Subcutaneous abdominal adipose tissue (tissue), 5 donors: ENCODE results near the gene HLF.

Experiments
- H3K27ac ChIP-seq: one replicate; pipeline ENCODE4 v1.7.0; 2013; ENCODE audit warnings: low read depth, mild to moderate bottlenecking, inconsistent platforms, low read length, moderate library complexity
- H3K27me3 ChIP-seq, 5 donors: one replicate each; pipeline ENCODE4 v1.7.0; 2013; ENCODE audit warnings: low read length in 5 of 5, inconsistent platforms in 1 of 5; ENCODE audit not compliant: control insufficient read depth in 5 of 5, insufficient read depth in 4 of 5
- H3K36me3 ChIP-seq, 5 donors: one replicate each; pipeline ENCODE4 v1.7.0; 2013; ENCODE audit warnings: low read length in 5 of 5; ENCODE audit not compliant: control insufficient read depth in 5 of 5, insufficient read depth in 5 of 5
- H3K4me1 ChIP-seq, 5 donors: one replicate each; pipeline ENCODE4 v1.7.0; 2013; ENCODE audit warnings: low read length in 5 of 5, mild to moderate bottlenecking in 3 of 5, moderate library complexity in 1 of 5; ENCODE audit not compliant: control insufficient read depth in 5 of 5, insufficient read depth in 5 of 5
- H3K4me3 ChIP-seq, 5 donors: one replicate each; pipeline ENCODE4 v1.7.0; 2013; ENCODE audit warnings: low read length in 5 of 5, low read depth in 1 of 5
- H3K9ac ChIP-seq, 5 donors: one replicate each; pipeline ENCODE4 v1.7.0; 2013; ENCODE audit warnings: low read length in 5 of 5, mild to moderate bottlenecking in 4 of 5, moderate library complexity in 3 of 5
- H3K9me3 ChIP-seq, 5 donors: one replicate each; pipeline ENCODE4 v1.7.0; 2013; ENCODE audit warnings: low read length in 5 of 5; ENCODE audit not compliant: control insufficient read depth in 5 of 5
- donor health status: healthy.
- donor health status: healthy.
- donor health status: healthy.
- donor health status: healthy.
- donor health status: healthy.

The HLF gene

DNA sequence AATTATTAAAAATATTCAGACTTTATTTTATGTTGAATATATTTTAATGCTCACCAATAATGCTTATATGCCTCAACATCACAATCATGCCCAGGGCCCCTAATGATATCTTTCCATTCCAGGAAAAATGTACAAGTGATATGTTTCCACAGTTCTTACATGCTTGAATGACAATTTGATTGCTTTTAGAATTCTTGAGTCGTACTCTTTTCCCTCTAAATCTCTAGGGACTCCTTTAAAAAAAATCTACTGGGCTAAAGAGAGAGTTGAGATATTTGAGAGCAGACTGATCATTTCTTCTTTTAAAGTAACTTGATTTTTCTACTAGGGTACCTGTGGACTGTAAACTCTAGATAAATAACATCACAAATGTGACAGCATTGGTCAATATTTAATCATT lies 18.2 kb upstream of the HLF start:
- Histone ChIP-seq H3K27ac (no peak overlapping the region), H3K9me3 (no peaks in the 10 kb centered on the region), H3K4me1 (no peaks in the 10 kb centered on the region)

DNA sequence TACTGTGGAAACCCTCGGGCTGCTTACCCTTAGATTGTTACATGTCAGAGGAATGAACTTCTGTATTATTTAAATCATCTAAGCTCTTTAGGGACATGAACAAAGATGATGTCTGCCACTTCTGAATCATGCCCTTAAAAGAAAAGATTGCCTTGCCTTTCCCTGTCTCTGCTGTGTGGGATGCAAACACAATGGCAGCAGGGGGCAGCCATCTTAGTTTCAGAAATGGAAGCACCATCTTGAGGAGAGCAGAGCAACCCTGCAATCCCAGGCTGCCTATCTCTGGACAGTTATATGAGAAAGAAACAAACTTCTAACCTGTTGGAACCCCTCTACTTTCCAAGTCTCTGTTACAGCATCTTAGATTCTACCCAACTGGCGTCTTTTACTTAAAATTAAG lies 16.7 kb upstream of the HLF start:
- Histone ChIP-seq H3K27ac (no peak overlapping the region), H3K9me3 (no peaks in the 10 kb centered on the region), H3K27me3 (peaks cover 0 to 3% (median 0%) of the 10 kb centered on the region in 5 donors), H3K36me3 (no peaks in the 10 kb centered on the region), H3K4me3 (no peak overlapping the region), H3K4me1 (no peaks in the 10 kb centered on the region), H3K9ac (no peak overlapping the region)

More for the DNA sequence above, 18.2 kb upstream of the HLF start:
- Histone ChIP-seq H3K27me3 (peaks cover 0 to 3% (median 0%) of the 10 kb centered on the region in 5 donors), H3K4me3 (no peak overlapping the region), H3K36me3 (no peaks in the 10 kb centered on the region), H3K9ac (no peak overlapping the region)

DNA sequence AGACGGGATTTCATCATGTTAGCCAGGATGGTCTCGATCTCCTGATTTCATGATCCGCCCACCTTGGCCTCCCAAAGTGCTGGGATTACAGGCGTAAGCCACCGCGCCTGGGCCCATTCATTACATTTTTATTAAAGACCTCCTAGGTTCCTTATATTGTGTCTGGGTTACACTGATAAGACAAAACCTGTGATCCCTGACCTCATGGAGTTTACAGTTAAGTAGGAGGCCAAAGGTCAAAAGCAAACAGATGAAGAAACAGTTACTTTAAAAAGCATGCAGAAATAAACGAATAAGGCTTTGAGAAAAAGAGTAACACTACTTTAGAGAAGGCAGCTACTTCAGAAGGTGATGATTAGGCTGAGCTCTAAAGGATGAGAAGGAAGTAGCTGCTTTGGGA lies 14.9 kb upstream of the HLF start:
- Histone ChIP-seq H3K27me3 (peaks cover 0 to 3% (median 0%) of the 10 kb centered on the region in 5 donors), H3K27ac (no peak overlapping the region), H3K9me3 (no peaks in the 10 kb centered on the region), H3K9ac (no peak overlapping the region), H3K36me3 (no peaks in the 10 kb centered on the region), H3K4me1 (no peaks in the 10 kb centered on the region), H3K4me3 (no peak overlapping the region)

DNA sequence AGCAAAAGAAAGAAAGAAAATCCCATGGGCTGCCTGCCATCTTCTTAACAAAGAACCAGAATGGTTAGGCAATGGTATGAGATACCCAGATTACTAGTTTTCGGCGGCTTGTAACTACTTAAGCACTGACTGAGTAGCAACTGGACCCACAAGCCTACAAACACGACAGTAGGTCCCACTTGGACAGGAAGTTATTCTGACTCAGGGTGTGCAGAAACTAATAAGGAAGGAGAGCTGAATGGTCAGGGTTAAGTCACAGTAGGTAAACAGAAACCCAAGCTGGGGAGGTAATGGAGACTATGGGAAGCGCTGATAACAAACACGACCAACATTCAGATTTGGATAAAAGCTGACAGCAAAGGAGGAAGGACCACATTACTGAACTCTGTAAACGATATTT lies 10.4 kb upstream of the HLF start:
- H3K27me3 ChIP-seq: peaks cover 0 to 3% (median 0%) of the 10 kb centered on the region in 5 donors
- H3K9ac ChIP-seq: no peak overlapping the region
- H3K4me3 ChIP-seq: no peak overlapping the region
- no peaks in the 10 kb centered on the region for H3K36me3 ChIP-seq
- H3K27ac ChIP-seq: no peak overlapping the region
- H3K4me1 ChIP-seq: peaks cover 0 to 9% (median 0%) of the 10 kb centered on the region in 5 donors
- H3K9me3 ChIP-seq: no peaks in the 10 kb centered on the region

DNA sequence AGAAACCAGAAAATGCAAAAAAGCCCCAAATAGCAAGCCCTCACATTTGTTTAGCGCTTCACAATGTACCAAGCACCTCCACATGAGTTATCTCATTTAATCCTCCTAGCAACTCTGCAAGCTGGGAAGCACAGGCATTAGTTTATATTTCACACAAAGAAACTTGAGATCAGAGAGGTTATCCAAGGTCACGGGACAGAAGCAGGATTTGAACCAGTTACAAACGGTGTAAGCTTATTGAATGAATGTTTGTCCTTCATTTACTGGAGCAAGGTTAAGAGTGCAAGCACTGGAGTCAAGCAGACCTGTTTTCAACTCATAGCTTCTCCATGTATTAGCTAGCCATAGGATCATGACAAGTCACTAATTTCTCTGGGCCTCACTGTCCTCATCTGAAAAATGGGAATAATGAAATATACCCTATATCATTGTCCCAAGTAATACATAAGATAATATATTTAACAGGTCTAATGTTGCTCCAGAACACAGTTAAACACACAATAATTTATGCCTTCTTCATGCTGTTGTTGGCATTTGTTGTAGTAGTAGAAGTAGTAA lies 6.1 kb upstream of the HLF start:
- Histone ChIP-seq H3K4me3 (no peak overlapping the region), H3K4me1 (peaks cover 2 to 12% (median 3%) of the 10 kb centered on the region in 5 donors), H3K36me3 (no peaks in the 10 kb centered on the region), H3K27me3 (peaks cover 0 to 15% (median 4%) of the 10 kb centered on the region in 5 donors), H3K27ac (no peak overlapping the region), H3K9me3 (no peaks in the 10 kb centered on the region), H3K9ac (no peak overlapping the region)

DNA sequence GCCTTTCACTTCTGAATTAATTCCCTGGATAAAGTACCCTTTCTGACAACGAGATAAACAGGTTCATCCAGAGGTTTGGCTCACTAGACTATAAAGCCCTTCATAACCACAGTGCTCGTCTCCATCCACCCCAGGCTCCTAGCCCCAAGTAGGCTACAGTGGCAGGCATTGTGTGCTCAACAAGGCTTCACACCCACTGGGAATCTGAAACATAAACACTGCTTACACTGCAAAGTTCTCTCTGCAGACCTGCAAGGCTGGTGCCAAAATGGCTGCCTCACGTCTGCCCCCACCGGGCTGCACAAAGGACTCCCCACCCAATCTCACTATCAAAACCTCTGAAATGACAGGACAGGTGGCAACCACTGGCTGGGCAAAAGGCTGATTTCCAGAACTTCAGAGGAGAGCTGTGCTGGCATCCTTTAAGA lies 5.1 kb upstream of the HLF start:
- H3K27ac ChIP-seq: no peak overlapping the region

DNA sequence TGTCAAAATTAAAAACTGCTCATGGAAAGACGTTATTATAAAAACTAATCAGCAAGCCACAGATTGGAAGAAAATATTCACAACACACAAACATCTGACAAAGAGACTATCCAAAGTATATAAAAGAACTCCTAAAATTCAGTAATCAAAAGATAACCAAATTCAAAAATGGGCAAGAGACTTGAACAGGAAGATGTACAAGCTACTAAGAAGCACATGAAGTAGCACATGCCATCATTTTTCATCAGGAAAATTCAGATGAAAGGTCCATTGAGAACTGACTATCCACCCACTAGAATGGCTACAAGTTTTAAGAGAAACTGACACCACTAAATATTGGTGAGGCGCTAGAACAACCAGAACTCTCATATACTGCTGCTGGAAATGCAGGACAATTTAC lies 3.4 kb upstream of the HLF start:
- H3K27ac ChIP-seq: no peak overlapping the region
- H3K36me3 ChIP-seq: no peaks in the 10 kb centered on the region
- peaks cover 0 to 19% (median 5%) of the 10 kb centered on the region in 5 donors for H3K27me3 ChIP-seq
- no peak overlapping the region for H3K9ac ChIP-seq
- peaks cover 4 to 25% (median 22%) of the 10 kb centered on the region in 5 donors for H3K4me1 ChIP-seq
- no peak overlapping the region for H3K4me3 ChIP-seq
- H3K9me3 ChIP-seq: no peaks in the 10 kb centered on the region

More for the DNA sequence above, 5.1 kb upstream of the HLF start:
- H3K9me3 ChIP-seq: no peaks in the 10 kb centered on the region
- H3K4me1 ChIP-seq: peaks cover 2 to 22% (median 13%) of the 10 kb centered on the region in 5 donors
- H3K27me3 ChIP-seq: peaks cover 0 to 19% (median 5%) of the 10 kb centered on the region in 5 donors
- H3K4me3 ChIP-seq: no peak overlapping the region
- H3K9ac ChIP-seq: no peak overlapping the region
- H3K36me3 ChIP-seq: no peaks in the 10 kb centered on the region

DNA sequence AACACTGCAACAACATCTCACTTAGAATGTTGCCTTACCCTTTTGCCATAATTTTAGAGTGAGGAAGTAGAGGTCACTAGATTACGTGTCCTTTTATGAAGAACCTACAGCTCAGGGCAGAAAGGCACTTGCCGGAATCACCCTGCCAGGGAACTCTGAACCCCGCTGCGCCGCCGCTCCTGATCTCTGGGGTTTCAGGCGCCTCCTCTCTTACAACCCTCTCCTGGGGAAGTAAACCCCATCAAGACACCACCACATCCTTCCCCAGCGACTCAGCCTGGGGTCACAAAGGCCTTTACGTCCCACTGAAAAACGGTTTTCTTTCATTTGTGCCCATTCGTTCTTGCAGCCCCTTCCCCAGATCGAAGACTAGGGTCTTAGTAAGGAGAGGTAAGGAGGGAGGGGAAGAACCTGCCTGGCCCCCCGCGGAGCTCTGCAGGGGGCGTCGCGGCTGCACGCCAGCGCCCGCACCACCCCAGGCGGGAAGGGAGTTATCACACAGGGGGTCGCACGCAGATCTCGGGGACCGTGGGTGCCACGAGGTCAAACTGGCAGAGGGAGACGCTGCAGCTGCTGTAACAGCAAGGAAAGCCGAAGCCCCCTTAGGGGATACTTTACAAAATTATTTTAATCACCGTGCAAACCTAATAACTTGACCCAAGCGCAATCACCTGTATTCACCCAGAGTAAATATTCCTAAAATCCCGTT lies 1.0 kb upstream of the HLF start:
- H3K9me3 ChIP-seq: no peaks in the 10 kb centered on the region
- peak overlapping the region in 2 of 5 donors; percentile 24 to 25 for H3K9ac ChIP-seq
- peaks cover 0 to 22% (median 5%) of the 10 kb centered on the region in 5 donors for H3K27me3 ChIP-seq
- no peak overlapping the region for H3K27ac ChIP-seq
- H3K36me3 ChIP-seq: peaks cover 0 to 2% (median 0%) of the 10 kb centered on the region in 5 donors
- peak overlapping the region; percentile 39 to 66 (median 65) for H3K4me3 ChIP-seq
- peaks cover 5 to 43% (median 34%) of the 10 kb centered on the region in 5 donors for H3K4me1 ChIP-seq

DNA sequence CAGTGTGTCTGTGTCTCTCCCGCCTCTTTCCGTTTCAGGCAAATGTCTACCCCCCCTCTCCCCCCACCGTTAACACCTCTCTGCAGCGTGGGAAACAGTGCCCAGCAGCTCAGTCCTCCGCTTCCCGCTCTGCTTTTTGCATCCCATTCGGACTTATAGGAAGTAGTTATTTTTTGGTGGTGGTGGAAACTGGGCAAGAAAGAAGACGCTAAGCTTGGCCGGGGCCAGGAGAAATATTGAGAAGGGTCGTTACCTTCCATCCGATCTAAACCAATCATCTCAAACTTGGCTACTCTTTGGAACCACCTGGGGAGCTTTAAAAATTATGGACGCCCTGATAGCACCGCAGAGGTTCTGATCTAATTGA lies 499 bp upstream of the HLF start:
- H3K27me3 ChIP-seq: peaks cover 0 to 21% (median 5%) of the 10 kb centered on the region in 5 donors
- no peaks in the 10 kb centered on the region for H3K9me3 ChIP-seq
- H3K4me3 ChIP-seq: peak overlapping the region; percentile 39 to 66 (median 65)
- peaks cover 0 to 2% (median 0%) of the 10 kb centered on the region in 5 donors for H3K36me3 ChIP-seq
- H3K4me1 ChIP-seq: peaks cover 5 to 43% (median 34%) of the 10 kb centered on the region in 5 donors
- H3K27ac ChIP-seq: no peak overlapping the region
- H3K9ac ChIP-seq: peak overlapping the region in 2 of 5 donors; percentile 24 to 25

DNA sequence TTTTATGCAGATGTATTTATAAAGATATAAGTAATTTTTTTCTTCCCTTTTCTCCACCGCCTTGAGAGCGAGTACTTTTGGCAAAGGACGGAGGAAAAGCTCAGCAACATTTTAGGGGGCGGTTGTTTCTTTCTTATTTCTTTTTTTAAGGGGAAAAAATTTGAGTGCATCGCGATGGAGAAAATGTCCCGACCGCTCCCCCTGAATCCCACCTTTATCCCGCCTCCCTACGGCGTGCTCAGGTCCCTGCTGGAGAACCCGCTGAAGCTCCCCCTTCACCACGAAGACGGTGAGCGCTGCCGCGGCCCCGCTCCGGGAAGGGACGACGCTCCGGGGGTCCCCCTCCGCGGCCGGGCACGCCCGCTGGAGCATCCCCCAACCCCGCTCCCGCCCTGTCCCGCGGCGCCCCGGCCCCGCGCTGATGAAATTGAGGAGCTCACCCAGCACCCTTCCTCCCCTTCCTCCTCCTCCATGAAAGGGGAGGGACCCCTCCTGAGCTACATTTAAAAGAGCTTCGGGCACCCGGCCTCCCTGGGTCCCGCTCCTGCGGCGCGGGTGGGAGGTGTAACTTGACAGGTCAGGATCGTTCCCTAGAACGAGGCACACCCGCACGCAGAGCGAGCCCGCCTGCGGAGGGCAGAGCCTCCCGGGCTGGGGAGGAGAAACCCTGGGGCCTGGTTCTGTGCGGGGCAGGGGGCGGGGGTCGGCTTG lies 706 bp downstream of the HLF start:
- Histone ChIP-seq H3K27ac (no peak overlapping the region), H3K36me3 (peaks cover 0 to 2% (median 0%) of the 10 kb centered on the region in 5 donors), H3K4me3 (peak overlapping the region; percentile 58 to 66 (median 65)), H3K9ac (peak overlapping the region in 4 of 5 donors; percentile 12 to 66 (median 59)), H3K9me3 (no peaks in the 10 kb centered on the region), H3K4me1 (peaks cover 5 to 43% (median 34%) of the 10 kb centered on the region in 5 donors), H3K27me3 (peaks cover 0 to 13% (median 5%) of the 10 kb centered on the region in 5 donors)
